MCF 10A (cell line): ENCODE data around the gene CEBPA. TPM values are rescaled to one million over a fixed set of nuclear protein-coding genes. Genes with fewer than 3 reads are reported as not detected.

Experiments used
- BruUV-seq: library from RNA; stranded (reverse); fragments of 400-500 nt; replicated peaks from 2 replicates; lab custom pipeline; 2021; lab: Mats Ljungman, UMichigan
- CTCF ChIA-PET: fragments of 300-600 bp; sonication (Branson Sonifier 250); formaldehyde crosslinking; extraction: SDS; loops from one replicate; lab custom pipeline; 2021; ENCODE audit warnings: antibody characterized with exemption, inconsistent platforms; lab: Yijun Ruan, JAX
- POLR2A ChIA-PET: fragments of 300-600, 350-650 bp; sonication (Branson Sonifier 250); formaldehyde crosslinking; extraction: SDS; loops from one replicate; lab custom pipeline; 2020; ENCODE audit warnings: antibody characterized with exemption, inconsistent platforms; lab: Yijun Ruan, JAX
- DNase-seq: peaks from one replicate; pipeline ENCODE4 v3.0.0-alpha.2; 2018; ENCODE audit not compliant: unreplicated experiment
- H3K27ac Mint-ChIP-seq: one replicate; pipeline ENCODE4 v1.8.0; 2022; ENCODE audit warnings: mild to moderate bottlenecking, low read depth, mixed read lengths; ENCODE audit not compliant: unreplicated experiment
- H3K27me3 Mint-ChIP-seq: one replicate; pipeline ENCODE4 v1.8.0; 2022; ENCODE audit warnings: mixed read lengths; ENCODE audit not compliant: insufficient read depth, unreplicated experiment
- H3K36me3 Mint-ChIP-seq: one replicate; pipeline ENCODE4 v1.8.0; 2022; ENCODE audit warnings: mild to moderate bottlenecking, moderate library complexity, mixed read lengths; ENCODE audit not compliant: insufficient read depth, unreplicated experiment
- H3K4me1 Mint-ChIP-seq: one replicate; pipeline ENCODE4 v1.8.0; 2022; ENCODE audit warnings: mixed read lengths; ENCODE audit not compliant: insufficient read depth, unreplicated experiment
- H3K4me3 Mint-ChIP-seq: one replicate; pipeline ENCODE4 v1.8.0; 2022; ENCODE audit warnings: mild to moderate bottlenecking, moderate library complexity, mixed read lengths; ENCODE audit not compliant: unreplicated experiment
- H3K9me3 Mint-ChIP-seq: one replicate; pipeline ENCODE4 v1.8.0; 2022; ENCODE audit warnings: mixed read lengths; ENCODE audit not compliant: unreplicated experiment
- CTCF ChIP-seq: fragments of 200-600 bp; IDR thresholded peaks from one replicate; pipeline ENCODE4 v1.8.0; 2022; ENCODE audit warnings: antibody characterized with exemption, mild to moderate bottlenecking; ENCODE audit not compliant: unreplicated experiment
- intact Hi-C: fragments of 100-400 bp; cut with micrococcal nuclease; formaldehyde crosslinking; loops from 2 replicates; pipeline ENCODE4 v1.14.1; 2022
- total RNA-seq: library from RNA; stranded (reverse); gene quantifications from 2 replicates; pipeline ENCODE4 v1.2.3, GENCODE V29; 2022

The CEBPA gene
- total RNA-seq, 1 experiment from 2014 or later, result 4.7 TPM

GRCh38 chr19:33278403-33279269, 23.7 kb downstream of the CEBPA start:
- no peak for DNase-seq
- no peaks in the 10 kb centered on the region for H3K9me3 Mint-ChIP-seq
- POLR2A ChIA-PET, result no interaction called here
- no peak overlapping the region for H3K27ac Mint-ChIP-seq
- CTCF ChIA-PET, result interaction anchor here (0.6 to 0.9 kb wide), 2 partner anchors 36 to 149 kb away, joined by 3 to 4 read pairs; no protein-coding TSS in a partner anchor
- TF ChIP-seq CTCF, result no peak
- H3K36me3 Mint-ChIP-seq, result no peaks in the 10 kb centered on the region
- H3K4me1 Mint-ChIP-seq, result peaks cover 8% of the 10 kb centered on the region
- intact Hi-C loops, result no loop called here
- no TSS peak for BruUV-seq
- no peak overlapping the region for H3K4me3 Mint-ChIP-seq
- H3K27me3 Mint-ChIP-seq, result no peaks in the 10 kb centered on the region

GRCh38 chr19:33278023-33278402, 24.3 kb downstream of the CEBPA start:
- DNase-seq, result no peak

GRCh38 chr19:33277434-33277833, 24.9 kb downstream of the CEBPA start:
- no peak for DNase-seq
- ChIA-PET CTCF (interaction anchor here (0.6 to 0.9 kb wide), 3 partner anchors 35 to 139 kb away, joined by 3 read pairs; no protein-coding TSS in a partner anchor), POLR2A (no interaction called here)
- Mint-ChIP-seq H3K27ac (no peak overlapping the region), H3K9me3 (no peaks in the 10 kb centered on the region), H3K27me3 (no peaks in the 10 kb centered on the region), H3K36me3 (no peaks in the 10 kb centered on the region), H3K4me3 (no peak overlapping the region), H3K4me1 (peaks cover 8% of the 10 kb centered on the region)
- TF ChIP-seq CTCF, result no peak
- intact Hi-C loops, result no loop called here
- no TSS peak for BruUV-seq

More at GRCh38 chr19:33278023-33278402, 24.3 kb downstream of the CEBPA start:
- H3K9me3 Mint-ChIP-seq, result no peaks in the 10 kb centered on the region
- H3K36me3 Mint-ChIP-seq, result no peaks in the 10 kb centered on the region
- intact Hi-C loops, result no loop called here
- no peak for TF ChIP-seq CTCF
- BruUV-seq, result no TSS peak
- no peak overlapping the region for H3K27ac Mint-ChIP-seq
- peaks cover 8% of the 10 kb centered on the region for H3K4me1 Mint-ChIP-seq
- H3K4me3 Mint-ChIP-seq, result no peak overlapping the region
- ChIA-PET POLR2A (no interaction called here), CTCF (interaction anchor here (0.9 kb wide), 2 partner anchors 36 to 138 kb away, joined by 3 read pairs; no protein-coding TSS in a partner anchor)
- no peaks in the 10 kb centered on the region for H3K27me3 Mint-ChIP-seq

DNA sequence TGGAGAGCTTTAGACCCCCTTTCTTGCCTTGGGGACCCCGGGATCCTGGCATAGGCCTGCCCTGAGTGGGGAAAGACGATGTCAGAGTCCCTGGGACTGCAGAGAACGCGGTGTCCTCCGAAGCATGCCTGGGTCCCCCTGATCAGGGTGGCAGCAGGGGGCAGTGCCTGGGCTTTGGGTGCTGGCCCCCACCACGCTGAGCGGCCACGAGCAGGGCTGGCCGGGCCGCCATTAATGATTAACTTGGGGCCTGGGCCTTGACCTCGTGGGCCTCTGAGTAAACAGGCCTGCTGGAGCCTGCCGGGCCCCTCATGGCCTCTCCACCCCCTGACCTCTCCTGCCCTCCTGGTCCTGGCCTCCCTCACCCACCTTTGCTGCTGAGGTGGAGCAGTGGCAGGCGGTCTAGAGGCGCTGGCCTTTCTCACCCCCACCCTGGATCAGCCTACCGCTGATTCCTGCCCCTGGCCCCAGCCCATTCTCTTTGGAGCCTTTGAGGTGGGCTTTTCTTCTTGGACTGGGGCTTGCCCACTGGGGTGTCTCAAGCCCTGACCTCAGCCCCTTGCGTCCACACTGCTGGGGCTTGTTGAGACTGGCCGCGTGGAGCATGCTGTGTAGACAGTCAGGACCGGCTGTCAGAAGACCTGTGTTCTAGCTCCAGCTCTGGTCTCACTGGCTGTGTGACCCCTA, 26.3 kb downstream of the CEBPA start:
- DNase-seq, result no peak
- no peaks in the 10 kb centered on the region for H3K36me3 Mint-ChIP-seq
- peaks cover 8% of the 10 kb centered on the region for H3K4me1 Mint-ChIP-seq
- intact Hi-C loops, result no loop called here
- no peaks in the 10 kb centered on the region for H3K9me3 Mint-ChIP-seq
- BruUV-seq, result no TSS peak
- no peak for TF ChIP-seq CTCF
- ChIA-PET CTCF (interaction anchor here (1.0 kb wide), 1 partner anchor 34 kb away, joined by 3 read pairs; no protein-coding TSS in a partner anchor), POLR2A (no interaction called here)
- no peak overlapping the region for H3K27ac Mint-ChIP-seq
- H3K4me3 Mint-ChIP-seq, result no peak overlapping the region
- H3K27me3 Mint-ChIP-seq, result no peaks in the 10 kb centered on the region
